Measurements from ENCODE around the gene STK32B.

- TF ChIP-seq CTCF (IDR thresholded peaks at IDR 0.05), result no peak
- TF ChIP-seq EZH2 (IDR thresholded peaks at IDR 0.05; ENCODE audit: borderline replicate concordance, insufficient read depth, low read depth, low read length, poor library complexity, severe bottlenecking), result no peak
Observed at GRCh38 chr4:5158825-5159224, 107.5 kb downstream of the STK32B start.
